RWPE2 (cell line): ENCODE results near the gene AQP1.

ENCODE experiments used
- ATAC-seq: fragments of 200-7000 bp; cut with Tn5 transposase; 3 replicates; pipeline ENCODE4 v1.9.1; 2021; ENCODE audit warnings: low read depth
- DNase-seq: peaks from one replicate; pipeline ENCODE4 v3.0.0-alpha.2; 2020; ENCODE audit warnings: low spot score
- H3K27ac ChIP-seq: fragments of 450-650 bp; 2 replicates; pipeline ENCODE4 v1.5.1; 2017; ENCODE audit warnings: mild to moderate bottlenecking; ENCODE audit not compliant: poor library complexity, severe bottlenecking
- H3K27me3 ChIP-seq: fragments of 250-450 bp; sonication (Bioruptor Pico); 2 replicates; pipeline ENCODE4 v1.5.1; 2021; ENCODE audit warnings: mild to moderate bottlenecking, moderate library complexity; ENCODE audit not compliant: insufficient read depth, poor library complexity, severe bottlenecking
- H3K36me3 ChIP-seq: fragments of 250-450 bp; sonication (Bioruptor Pico); 2 replicates; pipeline ENCODE4 v1.5.1; 2020; ENCODE audit warnings: low read depth, mild to moderate bottlenecking, moderate library complexity
- H3K4me1 ChIP-seq: fragments of 250-450 bp; sonication (Bioruptor Pico); 2 replicates; pipeline ENCODE4 v1.5.1; 2021; ENCODE audit warnings: mild to moderate bottlenecking, moderate library complexity; ENCODE audit not compliant: insufficient read depth, poor library complexity, severe bottlenecking
- H3K4me3 ChIP-seq: fragments of 250-450 bp; sonication (Bioruptor Pico); 2 replicates; pipeline ENCODE4 v1.5.1; 2021; ENCODE audit warnings: mild to moderate bottlenecking, moderate library complexity; ENCODE audit not compliant: severe bottlenecking
- H3K9me3 ChIP-seq: fragments of 250-450 bp; sonication (Bioruptor Pico); 2 replicates; pipeline ENCODE4 v1.5.1; 2021; ENCODE audit warnings: mild to moderate bottlenecking, moderate library complexity; ENCODE audit not compliant: severe bottlenecking
- TF ChIP-seq, protein P1 (sequence below): fragments of 450-650 bp; IDR thresholded peaks from one replicate; pipeline ENCODE4 v1.5.1; 2017; ENCODE audit warnings: mild to moderate bottlenecking, moderate library complexity; ENCODE audit not compliant: poor library complexity, severe bottlenecking

The AQP1 gene

DNA sequence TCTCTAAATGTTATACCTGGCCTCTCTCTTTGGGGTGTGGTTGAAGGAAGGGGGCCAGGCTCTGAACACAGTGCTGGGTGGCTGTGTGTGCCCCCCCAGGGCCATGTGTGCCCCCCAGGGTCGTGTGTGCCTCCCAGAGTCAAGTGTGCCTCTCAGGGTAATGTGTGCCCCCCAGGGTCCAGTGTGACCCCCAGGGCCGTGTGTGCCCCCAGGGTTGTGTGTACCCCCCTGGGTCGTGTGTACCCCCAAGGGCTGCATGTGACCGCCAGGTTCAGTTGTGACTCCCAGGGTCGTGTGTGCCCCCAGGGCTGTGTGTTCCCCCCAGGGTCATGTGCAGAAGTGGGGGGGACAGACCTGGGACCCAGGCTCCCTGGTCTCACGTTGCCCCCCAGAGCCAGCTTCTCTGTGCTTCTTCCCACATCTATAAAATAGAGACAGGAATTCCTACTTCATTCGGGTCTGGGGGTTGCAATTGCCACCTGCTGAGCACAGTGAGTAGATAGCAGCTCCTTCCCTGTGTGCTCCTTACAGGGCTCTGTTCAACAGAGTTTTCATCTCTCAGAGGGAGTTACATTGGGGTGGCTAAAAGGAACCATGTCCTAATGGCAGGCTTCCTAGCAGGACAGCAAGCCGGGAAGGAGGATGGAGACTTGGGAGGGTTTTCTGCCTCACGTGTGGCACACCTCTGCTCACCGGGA, 40.7 kb upstream of the AQP1 start:
- H3K4me3 ChIP-seq = no peak overlapping the region
- ATAC-seq = no peak
- no peak overlapping the region for H3K27ac ChIP-seq
- DNase-seq = no peak
- H3K4me1 ChIP-seq = no peaks in the 10 kb centered on the region
- TF ChIP-seq, protein P1, sequence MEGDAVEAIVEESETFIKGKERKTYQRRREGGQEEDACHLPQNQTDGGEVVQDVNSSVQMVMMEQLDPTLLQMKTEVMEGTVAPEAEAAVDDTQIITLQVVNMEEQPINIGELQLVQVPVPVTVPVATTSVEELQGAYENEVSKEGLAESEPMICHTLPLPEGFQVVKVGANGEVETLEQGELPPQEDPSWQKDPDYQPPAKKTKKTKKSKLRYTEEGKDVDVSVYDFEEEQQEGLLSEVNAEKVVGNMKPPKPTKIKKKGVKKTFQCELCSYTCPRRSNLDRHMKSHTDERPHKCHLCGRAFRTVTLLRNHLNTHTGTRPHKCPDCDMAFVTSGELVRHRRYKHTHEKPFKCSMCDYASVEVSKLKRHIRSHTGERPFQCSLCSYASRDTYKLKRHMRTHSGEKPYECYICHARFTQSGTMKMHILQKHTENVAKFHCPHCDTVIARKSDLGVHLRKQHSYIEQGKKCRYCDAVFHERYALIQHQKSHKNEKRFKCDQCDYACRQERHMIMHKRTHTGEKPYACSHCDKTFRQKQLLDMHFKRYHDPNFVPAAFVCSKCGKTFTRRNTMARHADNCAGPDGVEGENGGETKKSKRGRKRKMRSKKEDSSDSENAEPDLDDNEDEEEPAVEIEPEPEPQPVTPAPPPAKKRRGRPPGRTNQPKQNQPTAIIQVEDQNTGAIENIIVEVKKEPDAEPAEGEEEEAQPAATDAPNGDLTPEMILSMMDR = no peak
- H3K27me3 ChIP-seq = no peaks in the 10 kb centered on the region
- no peaks in the 10 kb centered on the region for H3K36me3 ChIP-seq
- H3K9me3 ChIP-seq = no peaks in the 10 kb centered on the region

DNA sequence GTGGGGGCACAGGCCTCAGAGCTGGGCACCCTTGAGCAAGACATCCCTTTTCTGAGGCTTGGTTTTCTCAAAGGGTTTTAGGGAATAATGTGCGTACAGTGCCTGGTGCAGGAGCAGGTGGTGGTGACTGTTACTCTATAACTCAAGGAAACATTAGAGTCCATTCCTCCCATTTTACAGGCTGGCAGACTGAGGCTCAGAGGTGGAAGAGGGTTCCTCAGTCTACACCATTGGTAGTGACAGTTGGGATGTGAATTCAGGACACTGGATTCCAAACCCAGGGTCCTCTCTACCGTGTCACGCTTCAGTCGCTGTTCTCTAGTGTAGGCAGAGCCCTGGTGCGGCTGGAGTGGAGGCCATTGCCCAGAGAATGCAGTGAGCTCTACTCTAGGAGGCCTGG, 40.0 kb upstream of the AQP1 start:
- Histone ChIP-seq H3K27me3 (no peaks in the 10 kb centered on the region), H3K9me3 (no peaks in the 10 kb centered on the region), H3K36me3 (no peaks in the 10 kb centered on the region), H3K4me1 (no peaks in the 10 kb centered on the region), H3K27ac (no peak overlapping the region), H3K4me3 (no peak overlapping the region)
- ATAC-seq = no peak
- TF ChIP-seq, protein P1 = no peak
- no peak for DNase-seq

DNA sequence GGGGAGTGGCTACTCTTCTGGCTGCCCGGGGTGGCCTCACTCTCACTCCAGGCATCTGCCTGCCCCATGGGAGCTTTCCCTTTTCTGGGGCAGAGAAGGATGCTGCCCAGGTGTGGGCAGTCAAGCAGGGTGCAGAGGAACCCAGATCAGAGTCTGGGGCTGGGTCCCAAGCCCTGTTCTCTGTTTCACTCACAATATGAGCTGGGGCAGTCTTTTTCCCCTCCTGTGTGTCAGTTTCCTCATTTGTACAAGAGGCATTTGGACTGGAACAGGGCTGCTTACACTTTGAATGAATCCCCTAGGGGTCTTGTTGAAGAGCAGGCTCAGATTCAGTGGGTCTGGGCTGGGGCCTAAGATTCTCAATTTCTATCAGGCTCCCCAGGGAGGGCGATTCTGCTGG, 38.4 kb upstream of the AQP1 start:
- TF ChIP-seq, protein P1 = no peak
- H3K9me3 ChIP-seq = no peaks in the 10 kb centered on the region
- no peaks in the 10 kb centered on the region for H3K27me3 ChIP-seq
- DNase-seq (no peak), ATAC-seq (no peak)
- no peaks in the 10 kb centered on the region for H3K4me1 ChIP-seq
- H3K27ac ChIP-seq = no peak overlapping the region
- H3K36me3 ChIP-seq = no peaks in the 10 kb centered on the region
- H3K4me3 ChIP-seq = no peak overlapping the region

DNA sequence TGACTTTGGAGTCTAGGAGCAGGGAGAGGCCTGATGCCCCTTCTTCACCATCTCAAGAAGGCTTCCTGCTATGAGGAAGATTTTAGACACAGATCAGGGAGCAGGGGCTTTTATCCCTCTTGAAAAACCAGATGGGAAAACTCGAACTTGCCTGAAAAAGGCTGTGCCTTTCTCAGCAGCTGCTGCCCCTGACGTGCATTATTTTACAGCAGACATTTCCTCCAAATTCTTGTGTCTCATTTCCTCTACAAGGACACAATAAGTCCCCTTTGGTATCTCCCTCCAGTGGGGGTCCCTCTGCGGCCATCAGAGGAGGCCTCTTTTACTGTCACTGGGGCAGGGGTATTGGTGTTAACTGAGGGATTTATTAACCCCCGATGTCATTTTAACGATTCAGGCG, 38.0 kb upstream of the AQP1 start:
- H3K36me3 ChIP-seq = no peaks in the 10 kb centered on the region
- no peaks in the 10 kb centered on the region for H3K4me1 ChIP-seq
- no peaks in the 10 kb centered on the region for H3K27me3 ChIP-seq
- no peak overlapping the region for H3K4me3 ChIP-seq
- ATAC-seq = no peak
- TF ChIP-seq, protein P1 = no peak
- H3K27ac ChIP-seq = no peak overlapping the region
- no peaks in the 10 kb centered on the region for H3K9me3 ChIP-seq
- no peak for DNase-seq

DNA sequence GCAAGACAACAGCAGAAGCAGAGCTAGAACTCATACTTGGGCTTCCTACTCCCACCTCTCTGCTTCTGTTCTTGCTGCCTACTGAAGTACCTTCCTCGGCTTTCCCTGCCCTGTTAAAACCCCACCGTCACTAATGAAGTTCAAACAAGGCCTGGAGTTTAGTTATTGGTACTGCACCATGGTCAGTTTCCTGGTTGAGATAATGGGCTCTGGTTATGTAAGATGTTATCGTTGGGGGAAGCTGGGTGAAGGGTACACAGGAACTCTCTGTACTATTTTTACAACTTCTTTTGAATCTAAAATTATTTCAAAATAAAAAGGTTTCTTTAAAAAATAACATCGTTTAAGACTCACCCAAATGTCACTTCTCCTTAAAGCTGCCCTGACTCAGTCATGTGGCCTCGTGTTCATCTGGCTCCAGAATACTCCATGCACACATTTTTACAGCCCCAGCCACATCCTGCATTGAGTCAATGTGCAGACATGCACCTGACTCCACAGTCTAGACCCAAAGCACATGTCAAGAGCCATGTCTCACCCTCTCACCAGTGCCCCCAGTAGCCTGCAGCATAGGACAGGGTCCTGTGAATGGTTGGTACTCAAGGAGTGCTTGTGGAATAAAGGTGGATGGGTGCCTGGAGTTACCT, 36.9 kb upstream of the AQP1 start:
- TF ChIP-seq, protein P1 = no peak
- no peaks in the 10 kb centered on the region for H3K27me3 ChIP-seq
- no peak overlapping the region for H3K27ac ChIP-seq
- DNase-seq (no peak), ATAC-seq (no peak)
- H3K9me3 ChIP-seq = no peaks in the 10 kb centered on the region
- no peak overlapping the region for H3K4me3 ChIP-seq
- no peaks in the 10 kb centered on the region for H3K36me3 ChIP-seq
- H3K4me1 ChIP-seq = no peaks in the 10 kb centered on the region
